ENCODE measurements around the gene FOXK2.
A peak's percentile ranks its signal among the peaks of the same experiment; 100 is the strongest.

Gene FOXK2

GRCh38 chr17:82544431-82545070, 25.0 kb downstream of the FOXK2 start (continued):
- TF ChIP-seq ZNF565 (CRISPR knock-in tag; conservative IDR thresholded peaks at IDR 0.05; ENCODE audit: low read depth): no peak
- TF ChIP-seq TOX (CRISPR knock-in tag; IDR thresholded peaks at IDR 0.05; ENCODE audit: borderline replicate concordance): no peak
- no peak for TF ChIP-seq OSR1 (CRISPR knock-in tag; IDR thresholded peaks at IDR 0.05)
- no peak for TF ChIP-seq POU6F1 (CRISPR knock-in tag; IDR thresholded peaks at IDR 0.05; ENCODE audit: borderline replicate concordance, low read depth)
- no peak for TF ChIP-seq ZNF8 (CRISPR knock-in tag; IDR thresholded peaks at IDR 0.05)
- no peak for TF ChIP-seq ARNTL (CRISPR knock-in tag; IDR thresholded peaks at IDR 0.05; ENCODE audit: borderline replicate concordance, low read depth)
- no peak for TF ChIP-seq SNAI2 (CRISPR knock-in tag; IDR thresholded peaks at IDR 0.05)
- no peak for TF ChIP-seq ZNF70 (CRISPR knock-in tag; IDR thresholded peaks at IDR 0.05)
- TF ChIP-seq ZFP30 (CRISPR knock-in tag; IDR thresholded peaks at IDR 0.05): no peak
- TF ChIP-seq TCF4 (CRISPR knock-in tag; IDR thresholded peaks at IDR 0.05; ENCODE audit: borderline replicate concordance): no peak
- TF ChIP-seq ISL1 (CRISPR knock-in tag; IDR thresholded peaks at IDR 0.05): no peak

GRCh38 chr17:82545071-82545462, 25.5 kb downstream of the FOXK2 start:
- no peak for ATAC-seq
- no peak for TF ChIP-seq PATZ1 (CRISPR knock-in tag; IDR thresholded peaks at IDR 0.05; ENCODE audit: borderline replicate concordance)

- TF ChIP-seq ZFP3 (CRISPR knock-in tag; IDR thresholded peaks at IDR 0.05) (peak; percentile 89), ZNF8 (CRISPR knock-in tag; IDR thresholded peaks at IDR 0.05) (no peak)
- no peak for ATAC-seq
These were observed 28.4 kb downstream of the FOXK2 start for GRCh38 chr17:82547981-82548380.

GRCh38 chr17:82548681-82549303, 29.3 kb downstream of the FOXK2 start:
- no peak for ATAC-seq
- TF ChIP-seq ZNF565 (CRISPR knock-in tag; conservative IDR thresholded peaks at IDR 0.05; ENCODE audit: low read depth): no peak
- TF ChIP-seq ZNF70 (CRISPR knock-in tag; IDR thresholded peaks at IDR 0.05): no peak
- TF ChIP-seq TCF4 (CRISPR knock-in tag; IDR thresholded peaks at IDR 0.05; ENCODE audit: borderline replicate concordance): no peak
- TF ChIP-seq ESRRG (CRISPR knock-in tag; IDR thresholded peaks at IDR 0.05): no peak
- no peak for TF ChIP-seq PATZ1 (CRISPR knock-in tag; IDR thresholded peaks at IDR 0.05; ENCODE audit: borderline replicate concordance)
- no peak for TF ChIP-seq ZNF8 (CRISPR knock-in tag; IDR thresholded peaks at IDR 0.05)
- no peak for TF ChIP-seq TSHZ2 (CRISPR knock-in tag; IDR thresholded peaks at IDR 0.05)
- TF ChIP-seq ISL1 (CRISPR knock-in tag; IDR thresholded peaks at IDR 0.05): no peak
- TF ChIP-seq RARB (CRISPR knock-in tag; IDR thresholded peaks at IDR 0.05): no peak
- TF ChIP-seq OSR1 (CRISPR knock-in tag; IDR thresholded peaks at IDR 0.05): no peak
- TF ChIP-seq PPARA (CRISPR knock-in tag; IDR thresholded peaks at IDR 0.05; ENCODE audit: borderline replicate concordance): no peak

All from SK-N-SH treated with all-trans-retinoic acid at 6 μM for 48 hours (cell line).